ENCODE data around the gene STARD8.

DNA sequence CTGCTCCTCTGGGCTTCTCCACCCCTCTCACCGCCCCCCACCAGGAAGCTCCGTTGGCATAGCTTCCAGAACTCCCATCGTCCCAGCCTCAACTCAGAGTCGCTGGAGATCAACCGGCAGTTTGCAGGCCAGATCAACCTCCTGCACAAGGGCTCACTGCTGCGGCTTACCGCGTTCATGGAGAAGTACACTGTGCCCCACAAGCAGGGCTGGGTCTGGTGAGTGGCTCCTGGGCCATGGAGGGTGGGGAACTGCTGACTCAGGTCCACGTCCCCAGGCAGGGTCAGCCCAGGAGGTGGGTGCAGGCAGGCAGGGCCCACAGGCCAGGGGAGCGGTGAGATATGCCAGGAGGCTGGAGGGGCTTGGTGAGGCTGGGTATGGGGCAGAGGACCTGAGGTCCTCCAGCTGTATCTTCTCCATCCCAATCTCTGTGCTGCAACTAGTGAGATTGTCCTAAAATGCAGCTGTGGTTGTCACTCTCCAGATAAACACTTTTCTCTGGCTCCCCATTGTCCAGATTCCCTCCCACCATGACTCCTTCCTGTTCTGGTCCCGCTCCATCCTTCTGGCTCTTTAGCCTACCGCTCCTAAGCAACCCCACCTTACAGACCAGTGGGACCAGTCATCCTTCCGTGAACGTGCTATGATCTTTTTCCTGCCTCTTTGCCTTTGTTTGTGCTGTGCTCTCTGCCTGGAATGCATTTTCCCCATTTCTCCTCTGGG, 71.9 kb downstream of the STARD8 start:
- TF ChIP-seq RCOR1 (IDR thresholded peaks at IDR 0.05; ENCODE audit: low read depth, low read length) (no peak), EP300 (IDR thresholded peaks at IDR 0.05) (no peak), MAZ (IDR thresholded peaks at IDR 0.05; ENCODE audit: borderline replicate concordance, low read depth, low read length) (no peak), RAD21 (conservative IDR thresholded peaks at IDR 0.05 in 1 of 2, IDR thresholded peaks at IDR 0.05 in 1 of 2) (no peak), CBX8 (IDR thresholded peaks at IDR 0.05) (no peak)
- TF ChIP-seq, protein P1, sequence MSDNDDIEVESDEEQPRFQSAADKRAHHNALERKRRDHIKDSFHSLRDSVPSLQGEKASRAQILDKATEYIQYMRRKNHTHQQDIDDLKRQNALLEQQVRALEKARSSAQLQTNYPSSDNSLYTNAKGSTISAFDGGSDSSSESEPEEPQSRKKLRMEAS (IDR thresholded peaks at IDR 0.05), result no peak
- TF ChIP-seq, protein P2, sequence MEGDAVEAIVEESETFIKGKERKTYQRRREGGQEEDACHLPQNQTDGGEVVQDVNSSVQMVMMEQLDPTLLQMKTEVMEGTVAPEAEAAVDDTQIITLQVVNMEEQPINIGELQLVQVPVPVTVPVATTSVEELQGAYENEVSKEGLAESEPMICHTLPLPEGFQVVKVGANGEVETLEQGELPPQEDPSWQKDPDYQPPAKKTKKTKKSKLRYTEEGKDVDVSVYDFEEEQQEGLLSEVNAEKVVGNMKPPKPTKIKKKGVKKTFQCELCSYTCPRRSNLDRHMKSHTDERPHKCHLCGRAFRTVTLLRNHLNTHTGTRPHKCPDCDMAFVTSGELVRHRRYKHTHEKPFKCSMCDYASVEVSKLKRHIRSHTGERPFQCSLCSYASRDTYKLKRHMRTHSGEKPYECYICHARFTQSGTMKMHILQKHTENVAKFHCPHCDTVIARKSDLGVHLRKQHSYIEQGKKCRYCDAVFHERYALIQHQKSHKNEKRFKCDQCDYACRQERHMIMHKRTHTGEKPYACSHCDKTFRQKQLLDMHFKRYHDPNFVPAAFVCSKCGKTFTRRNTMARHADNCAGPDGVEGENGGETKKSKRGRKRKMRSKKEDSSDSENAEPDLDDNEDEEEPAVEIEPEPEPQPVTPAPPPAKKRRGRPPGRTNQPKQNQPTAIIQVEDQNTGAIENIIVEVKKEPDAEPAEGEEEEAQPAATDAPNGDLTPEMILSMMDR (IDR thresholded peaks at IDR 0.05), result no peak
- TF ChIP-seq, protein P3, sequence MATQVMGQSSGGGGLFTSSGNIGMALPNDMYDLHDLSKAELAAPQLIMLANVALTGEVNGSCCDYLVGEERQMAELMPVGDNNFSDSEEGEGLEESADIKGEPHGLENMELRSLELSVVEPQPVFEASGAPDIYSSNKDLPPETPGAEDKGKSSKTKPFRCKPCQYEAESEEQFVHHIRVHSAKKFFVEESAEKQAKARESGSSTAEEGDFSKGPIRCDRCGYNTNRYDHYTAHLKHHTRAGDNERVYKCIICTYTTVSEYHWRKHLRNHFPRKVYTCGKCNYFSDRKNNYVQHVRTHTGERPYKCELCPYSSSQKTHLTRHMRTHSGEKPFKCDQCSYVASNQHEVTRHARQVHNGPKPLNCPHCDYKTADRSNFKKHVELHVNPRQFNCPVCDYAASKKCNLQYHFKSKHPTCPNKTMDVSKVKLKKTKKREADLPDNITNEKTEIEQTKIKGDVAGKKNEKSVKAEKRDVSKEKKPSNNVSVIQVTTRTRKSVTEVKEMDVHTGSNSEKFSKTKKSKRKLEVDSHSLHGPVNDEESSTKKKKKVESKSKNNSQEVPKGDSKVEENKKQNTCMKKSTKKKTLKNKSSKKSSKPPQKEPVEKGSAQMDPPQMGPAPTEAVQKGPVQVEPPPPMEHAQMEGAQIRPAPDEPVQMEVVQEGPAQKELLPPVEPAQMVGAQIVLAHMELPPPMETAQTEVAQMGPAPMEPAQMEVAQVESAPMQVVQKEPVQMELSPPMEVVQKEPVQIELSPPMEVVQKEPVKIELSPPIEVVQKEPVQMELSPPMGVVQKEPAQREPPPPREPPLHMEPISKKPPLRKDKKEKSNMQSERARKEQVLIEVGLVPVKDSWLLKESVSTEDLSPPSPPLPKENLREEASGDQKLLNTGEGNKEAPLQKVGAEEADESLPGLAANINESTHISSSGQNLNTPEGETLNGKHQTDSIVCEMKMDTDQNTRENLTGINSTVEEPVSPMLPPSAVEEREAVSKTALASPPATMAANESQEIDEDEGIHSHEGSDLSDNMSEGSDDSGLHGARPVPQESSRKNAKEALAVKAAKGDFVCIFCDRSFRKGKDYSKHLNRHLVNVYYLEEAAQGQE (IDR thresholded peaks at IDR 0.05), result no peak

All from A549 (cell line).